GM10847 (cell line): Measurements from ENCODE around the gene BLTP2.

Experiments
- POLR2A ChIP-seq: IDR thresholded peaks from 2 replicates; pipeline ENCODE4 v1.6.1; 2011; ENCODE audit not compliant: insufficient read length; ENCODE audit errors: extremely low read depth

BLTP2 gene

DNA sequence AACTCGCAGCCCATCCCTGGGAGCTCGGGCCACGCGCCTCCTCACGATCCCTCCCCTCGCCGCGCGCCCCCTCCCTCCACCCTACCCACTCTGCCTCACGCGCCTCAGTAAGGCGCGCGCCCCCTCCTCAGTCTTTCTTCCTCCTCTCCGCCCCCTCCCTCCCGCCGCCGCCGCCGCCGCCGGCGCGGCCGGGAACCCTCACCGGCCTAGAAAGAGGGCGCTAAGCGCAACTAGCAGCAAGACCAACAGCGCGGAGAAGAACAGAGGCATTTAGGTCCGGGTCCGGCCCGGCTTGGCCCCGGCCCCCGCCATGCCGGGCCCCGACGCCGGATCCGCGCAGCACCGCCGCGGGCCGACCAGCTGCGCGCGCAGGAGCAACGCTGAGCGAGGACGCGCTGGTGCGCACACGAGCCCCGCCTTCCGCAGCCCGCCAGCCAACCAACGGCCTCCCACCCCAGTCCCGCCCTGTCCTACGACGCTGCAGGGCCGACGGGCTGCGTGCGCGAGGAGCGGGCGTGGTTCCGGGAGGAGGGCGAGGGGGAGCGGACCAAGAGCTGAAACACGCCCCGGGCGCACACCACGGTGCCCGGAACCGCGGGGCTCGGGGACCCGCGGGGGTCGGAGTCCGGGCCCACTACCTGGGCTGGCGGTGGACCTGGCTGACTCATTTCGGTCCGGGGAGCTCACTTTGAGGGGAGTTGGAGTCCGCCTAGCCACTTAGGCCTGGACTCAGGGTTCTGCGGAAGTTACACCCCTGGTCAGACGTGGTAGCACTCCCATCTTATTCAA, at the start of gene BLTP2:
Gene BLTP2 (minus strand): TSS at position 372 of the 789 bp plus-strand sequence. CDS start 102 bp downstream, at position 270.
- TF ChIP-seq POLR2A: peak; percentile 90

DNA sequence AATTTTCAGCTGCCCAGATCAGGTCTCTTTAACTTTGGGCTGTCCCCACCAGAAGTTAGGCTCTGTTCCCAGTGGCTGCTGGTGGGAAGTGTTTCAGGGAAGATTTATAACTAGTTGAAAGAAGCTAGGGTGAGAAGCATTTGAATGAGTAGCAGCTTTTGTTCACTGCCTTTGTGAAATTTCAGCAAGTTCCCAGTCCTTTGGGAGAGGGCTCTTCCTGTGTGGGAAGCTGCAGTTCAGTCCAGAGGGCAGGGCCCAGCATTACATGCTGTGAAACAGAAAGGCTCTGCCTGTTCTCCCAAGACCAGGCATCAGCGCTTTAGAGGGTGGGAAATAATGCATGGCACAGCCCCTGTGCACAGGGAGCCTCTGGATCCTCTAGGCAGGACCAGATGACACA, 48.9 kb upstream of the BLTP2 start:
- TF ChIP-seq POLR2A: no peak

- no peak for TF ChIP-seq POLR2A
Observed at GRCh38 chr17:28689011-28689410, 44.1 kb upstream of the BLTP2 start.

DNA sequence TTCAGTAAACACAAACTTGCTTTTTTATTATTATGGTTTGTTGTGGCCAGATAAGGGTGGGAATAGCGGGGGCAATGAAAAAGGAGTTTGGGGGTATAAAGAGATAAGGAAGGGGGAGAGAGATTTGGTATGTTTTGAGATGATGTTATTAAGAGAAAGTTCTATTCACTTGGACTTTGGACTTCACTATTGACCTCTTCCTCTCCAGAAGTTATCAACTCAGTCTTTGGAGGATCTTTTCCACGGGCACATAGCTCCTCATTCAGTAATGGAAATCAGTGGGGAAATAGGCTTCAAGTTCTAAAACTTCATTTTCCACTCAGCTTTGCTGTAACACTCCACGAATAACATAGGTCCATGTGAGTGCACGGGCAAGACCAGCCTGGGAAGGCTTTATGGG, 43.5 kb upstream of the BLTP2 start:
- no peak for TF ChIP-seq POLR2A

GRCh38 chr17:28686296-28686695, 41.3 kb upstream of the BLTP2 start:
- TF ChIP-seq POLR2A: no peak

GRCh38 chr17:28685366-28685765, 40.4 kb upstream of the BLTP2 start:
- no peak for TF ChIP-seq POLR2A

DNA sequence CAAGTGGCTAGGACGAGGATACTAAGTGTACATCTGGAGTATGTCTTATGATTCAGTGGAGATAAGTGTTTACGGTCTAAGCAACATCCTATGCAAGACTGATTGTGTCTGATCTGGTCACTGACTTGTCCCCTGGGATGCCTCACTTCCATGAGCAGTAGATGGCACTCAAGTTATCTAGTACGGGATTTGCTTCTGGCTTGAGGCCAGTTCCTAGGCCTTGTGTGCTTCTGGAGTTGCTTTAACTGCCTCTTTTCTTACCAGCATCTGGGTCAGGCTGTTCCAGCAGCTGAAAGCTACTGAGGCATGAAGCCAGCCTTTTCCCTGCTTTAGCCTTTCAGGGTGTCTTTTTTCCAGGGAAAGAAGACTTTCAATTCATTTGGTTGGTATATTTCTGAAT, 40.0 kb upstream of the BLTP2 start:
- TF ChIP-seq POLR2A: no peak

DNA sequence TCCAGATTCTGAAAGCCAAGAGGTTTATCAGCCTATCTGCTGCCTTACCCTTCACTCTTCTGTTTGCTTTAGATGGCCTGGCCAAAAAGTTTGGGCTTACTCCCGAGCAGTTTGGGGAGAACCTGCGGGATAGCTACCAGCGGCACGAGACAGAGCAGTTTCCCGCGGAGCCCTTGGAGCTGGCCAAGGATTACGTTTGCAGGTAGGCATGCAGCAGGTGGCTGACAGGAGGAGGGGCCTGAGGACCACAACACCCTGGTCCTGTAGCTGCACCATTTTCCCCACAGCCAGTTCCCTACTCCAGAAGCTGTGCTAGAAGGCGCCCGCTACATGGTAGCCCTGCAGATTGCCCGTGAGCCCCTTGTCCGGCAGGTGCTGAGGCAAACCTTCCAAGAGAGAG, 37.7 kb upstream of the BLTP2 start:
- TF ChIP-seq POLR2A: no peak

DNA sequence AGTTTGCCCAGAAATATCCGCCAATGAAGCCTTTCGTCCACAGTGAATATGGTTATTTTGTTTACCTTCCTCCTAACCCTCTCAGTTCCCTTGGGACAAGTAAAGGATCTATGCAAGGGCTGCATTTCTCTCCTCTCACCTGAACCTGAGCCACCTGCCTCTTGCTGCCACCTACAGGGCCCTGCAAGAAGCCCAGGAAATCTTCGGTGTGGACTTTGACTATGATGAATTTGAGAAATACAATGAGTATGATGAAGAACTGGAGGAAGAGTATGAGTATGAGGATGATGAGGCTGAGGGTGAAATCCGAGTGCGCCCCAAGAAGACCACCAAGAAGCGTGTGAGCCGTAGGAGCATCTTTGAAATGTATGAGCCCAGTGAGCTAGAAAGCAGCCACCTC, 31.0 kb upstream of the BLTP2 start:
- TF ChIP-seq POLR2A: no peak

DNA sequence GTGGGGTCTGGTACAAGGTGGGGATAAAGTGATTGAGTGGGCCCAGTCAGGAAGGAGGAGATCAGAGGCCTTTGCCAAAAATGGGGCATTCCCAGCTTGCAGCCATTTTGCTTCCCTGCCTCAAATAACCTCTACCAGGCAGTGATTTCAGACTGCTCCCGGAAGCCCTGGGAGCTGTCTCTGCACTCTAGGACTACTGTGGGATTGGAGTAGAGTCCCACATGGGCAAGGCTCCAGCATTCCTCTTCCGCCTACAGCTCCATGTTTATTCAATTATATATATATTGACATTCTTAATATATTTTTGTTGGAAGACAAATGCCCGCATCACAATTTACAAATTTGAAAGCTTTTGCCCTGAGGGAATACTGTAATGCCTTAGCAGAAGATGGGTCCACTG, 30.5 kb upstream of the BLTP2 start:
- TF ChIP-seq POLR2A: no peak

DNA sequence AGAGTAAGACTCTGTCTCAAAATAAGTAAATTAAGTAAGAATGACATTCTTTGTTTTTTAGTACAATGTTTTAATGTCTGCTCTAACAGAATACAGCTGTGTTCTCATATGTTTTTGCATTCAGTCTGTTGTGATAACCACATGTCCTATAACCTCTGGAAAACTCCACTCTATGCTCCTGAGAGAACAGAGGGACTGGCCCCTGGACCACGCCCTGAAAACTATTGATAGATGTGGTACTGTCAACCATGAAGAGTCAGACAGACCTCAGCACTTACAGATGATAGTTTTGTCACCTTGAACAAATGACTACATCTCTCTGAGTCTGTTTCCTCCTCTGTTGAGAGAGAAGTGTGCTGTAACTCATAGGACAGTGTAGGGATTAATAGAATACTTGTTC, 25.0 kb upstream of the BLTP2 start:
- TF ChIP-seq POLR2A: no peak

DNA sequence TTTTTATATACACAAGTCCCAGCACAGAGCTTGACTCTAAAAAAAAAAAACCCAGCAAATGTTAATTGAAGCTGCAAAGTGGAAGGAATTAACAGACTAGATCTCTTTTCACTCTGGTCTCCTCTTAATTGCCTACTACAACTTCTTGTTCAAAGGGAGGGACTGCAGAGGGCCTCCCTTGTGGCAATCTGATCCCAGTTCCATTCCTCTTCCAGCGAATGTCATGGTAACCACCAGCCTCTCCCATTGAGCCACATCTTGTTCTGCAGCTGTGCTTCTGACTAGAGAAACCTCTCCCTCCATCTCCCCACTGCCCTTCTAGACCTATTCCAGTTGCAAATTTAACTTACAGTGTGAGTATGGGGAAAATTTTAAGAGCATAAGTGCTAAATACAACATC, 22.9 kb upstream of the BLTP2 start:
- TF ChIP-seq POLR2A: no peak

DNA sequence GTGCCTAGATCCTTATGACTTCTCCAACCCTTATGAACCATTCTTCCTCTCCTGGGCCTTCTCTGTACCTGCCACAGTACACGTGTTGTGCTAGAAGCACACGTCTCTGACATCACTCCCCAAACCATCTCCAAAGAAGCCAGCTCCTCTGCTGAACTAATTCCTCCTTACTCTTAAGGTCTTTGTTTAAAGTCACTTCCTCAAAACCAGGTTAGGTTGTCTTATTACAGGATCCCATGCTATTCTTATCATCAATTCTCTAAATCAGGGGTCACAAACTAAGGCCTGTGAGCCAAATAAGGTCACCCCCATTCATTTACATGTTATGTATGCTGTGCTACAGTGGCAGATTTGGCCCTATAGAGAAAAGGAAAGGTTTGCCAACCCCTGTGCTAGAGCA, 21.0 kb upstream of the BLTP2 start:
- TF ChIP-seq POLR2A: no peak

- no peak for TF ChIP-seq POLR2A
Observed at GRCh38 chr17:28663723-28664122, 18.8 kb upstream of the BLTP2 start.

- TF ChIP-seq POLR2A: no peak
Observed at GRCh38 chr17:28662527-28662829, 17.5 kb upstream of the BLTP2 start.

GRCh38 chr17:28661635-28662526, 16.9 kb upstream of the BLTP2 start, which contains the start of the genes SDF2 and SUPT6H:
TSS of gene SDF2 (minus strand) at chr17:28661906. CDS start at chr17:28661876, 30 bp downstream.
TSS of gene SUPT6H (plus strand) at chr17:28662205. CDS start at chr17:28673402, 11,197 bp downstream.
- TF ChIP-seq POLR2A: peak; percentile 74
